ENCODE results near the gene ANK3. TPM values are rescaled to one million over a fixed set of nuclear protein-coding genes. Genes with fewer than 3 reads are reported as not detected.

The ANK3 gene
- total RNA-seq, 1 donor from 2014 or later: 35.1 TPM

DNA sequence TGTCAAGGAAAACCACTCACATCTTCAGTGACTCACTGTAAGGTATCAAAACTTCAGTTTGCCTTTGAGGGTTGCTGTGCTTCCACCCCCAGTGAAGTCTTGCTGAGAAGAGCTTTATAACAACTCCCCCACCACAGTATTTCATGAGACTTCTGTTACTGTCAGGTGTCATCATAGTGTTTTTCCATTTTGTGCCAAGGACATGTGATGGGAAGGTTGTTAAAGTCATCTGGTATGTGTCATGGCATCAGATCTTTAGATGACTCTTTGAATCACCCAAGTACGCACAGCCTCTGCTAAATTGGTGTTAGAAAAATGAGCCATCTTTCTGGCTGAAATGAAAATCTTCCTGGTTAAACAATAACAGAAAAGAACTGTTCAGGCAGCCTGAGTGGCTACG, 368.3 kb downstream of the ANK3 start:
- H3K27me3 Mint-ChIP-seq (ENCODE audit: low read depth): peaks cover 6% of the 10 kb centered on the region
- no peak overlapping the region for H3K4me3 Mint-ChIP-seq (ENCODE audit: unreplicated experiment)
- peaks cover 2% of the 10 kb centered on the region for H3K9me3 Mint-ChIP-seq (ENCODE audit: low read depth)
- no peaks in the 10 kb centered on the region for H3K4me1 Mint-ChIP-seq (ENCODE audit: low read depth)
- DNase-seq (ENCODE audit: low spot score): no peak
- no peak for TF ChIP-seq CTCF (IDR thresholded peaks at IDR 0.05)
- H3K27ac Mint-ChIP-seq (ENCODE audit: unreplicated experiment): no peak overlapping the region
- no peaks in the 10 kb centered on the region for H3K36me3 Mint-ChIP-seq (ENCODE audit: low read depth)

- no peaks in the 10 kb centered on the region for H3K4me1 Mint-ChIP-seq (ENCODE audit: low read depth)
- H3K36me3 Mint-ChIP-seq (ENCODE audit: low read depth): no peaks in the 10 kb centered on the region
- H3K27ac Mint-ChIP-seq (ENCODE audit: unreplicated experiment): no peak overlapping the region
- no peak for DNase-seq (ENCODE audit: low spot score)
- peaks cover 6% of the 10 kb centered on the region for H3K27me3 Mint-ChIP-seq (ENCODE audit: low read depth)
- H3K9me3 Mint-ChIP-seq (ENCODE audit: low read depth): peaks cover 5% of the 10 kb centered on the region
- no peak overlapping the region for H3K4me3 Mint-ChIP-seq (ENCODE audit: unreplicated experiment)
- no peak for TF ChIP-seq CTCF (IDR thresholded peaks at IDR 0.05)
Observed at GRCh38 chr10:60016794-60017193, 372.9 kb downstream of the ANK3 start.

DNA sequence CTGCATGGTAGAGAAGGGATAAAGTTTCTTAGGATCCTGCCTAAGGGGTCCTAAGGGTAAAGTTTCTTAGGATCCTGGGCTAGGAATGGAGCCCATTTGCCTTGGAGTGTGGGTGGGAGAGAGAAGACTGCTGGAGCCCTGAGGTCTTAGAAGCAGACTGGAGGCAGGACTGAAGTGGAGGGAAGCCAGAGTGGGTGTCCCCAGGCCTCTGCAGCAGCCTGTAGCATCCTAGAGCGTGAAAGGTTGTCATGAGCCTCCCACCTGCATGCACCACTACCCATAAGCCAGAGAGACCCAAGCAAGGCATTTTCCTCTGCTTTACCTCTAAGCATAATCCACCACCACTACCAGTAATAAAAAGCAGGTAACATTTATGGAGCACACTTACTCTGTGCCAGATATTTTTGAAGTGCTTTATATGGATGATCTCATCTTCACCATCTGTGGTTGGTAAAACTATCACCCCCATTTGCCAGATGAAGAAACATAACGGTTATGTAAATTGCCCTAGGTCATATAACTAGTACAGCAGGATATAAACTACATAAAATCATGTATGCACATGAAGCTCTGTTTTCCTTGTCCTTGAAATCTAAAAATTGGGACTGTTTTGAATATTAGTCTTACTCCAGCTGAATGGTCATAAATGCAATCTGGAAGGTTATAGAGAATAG, 379.8 kb downstream of the ANK3 start:
- DNase-seq (ENCODE audit: low spot score): no peak
- TF ChIP-seq CTCF (IDR thresholded peaks at IDR 0.05): no peak
- Mint-ChIP-seq H3K4me1 (ENCODE audit: low read depth) (no peaks in the 10 kb centered on the region), H3K36me3 (ENCODE audit: low read depth) (no peaks in the 10 kb centered on the region), H3K27ac (ENCODE audit: unreplicated experiment) (no peak overlapping the region), H3K4me3 (ENCODE audit: unreplicated experiment) (no peak overlapping the region), H3K27me3 (ENCODE audit: low read depth) (peaks cover 6% of the 10 kb centered on the region), H3K9me3 (ENCODE audit: low read depth) (peaks cover 5% of the 10 kb centered on the region)

GRCh38 chr10:60009276-60009675, 380.4 kb downstream of the ANK3 start:
- Mint-ChIP-seq H3K4me3 (ENCODE audit: unreplicated experiment) (no peak overlapping the region), H3K9me3 (ENCODE audit: low read depth) (peaks cover 5% of the 10 kb centered on the region), H3K27me3 (ENCODE audit: low read depth) (peaks cover 6% of the 10 kb centered on the region)

DNA sequence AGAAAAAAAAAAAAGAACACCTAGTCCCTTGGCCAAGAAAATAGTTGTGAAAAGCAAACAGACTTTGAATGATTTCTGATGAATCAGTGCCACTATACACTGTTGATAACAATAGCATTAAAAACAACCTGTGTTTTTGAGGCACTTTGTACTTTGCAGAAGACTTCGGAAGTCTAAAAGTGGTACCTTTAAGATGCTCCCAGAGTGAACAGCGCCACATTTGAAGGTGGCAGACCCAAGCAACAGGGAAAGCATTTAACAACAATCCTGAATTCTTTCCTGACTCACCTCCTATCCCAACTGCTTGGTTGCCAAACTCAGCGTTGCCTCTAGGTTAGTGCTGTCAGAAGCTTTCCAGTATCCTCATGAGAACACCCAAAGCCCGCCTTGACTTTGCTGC, 380.9 kb downstream of the ANK3 start:
- DNase-seq (ENCODE audit: low spot score): no peak
- Mint-ChIP-seq H3K4me3 (ENCODE audit: unreplicated experiment) (no peak overlapping the region), H3K27me3 (ENCODE audit: low read depth) (peaks cover 6% of the 10 kb centered on the region), H3K27ac (ENCODE audit: unreplicated experiment) (no peak overlapping the region), H3K36me3 (ENCODE audit: low read depth) (no peaks in the 10 kb centered on the region), H3K9me3 (ENCODE audit: low read depth) (peaks cover 5% of the 10 kb centered on the region), H3K4me1 (ENCODE audit: low read depth) (no peaks in the 10 kb centered on the region)
- TF ChIP-seq CTCF (IDR thresholded peaks at IDR 0.05): no peak

More at GRCh38 chr10:60009276-60009675, 380.4 kb downstream of the ANK3 start:
- no peak for DNase-seq (ENCODE audit: low spot score)
- Mint-ChIP-seq H3K27ac (ENCODE audit: unreplicated experiment) (no peak overlapping the region), H3K36me3 (ENCODE audit: low read depth) (no peaks in the 10 kb centered on the region), H3K4me1 (ENCODE audit: low read depth) (no peaks in the 10 kb centered on the region)
- no peak for TF ChIP-seq CTCF (IDR thresholded peaks at IDR 0.05)
